HG02981 (cell line): Measurements from ENCODE around the gene DIP2C.

Source experiments
- ATAC-seq: cut with Tn5 transposase; IDR thresholded peaks from one replicate; pipeline ENCODE4 v1.9.1; 2021; ENCODE audit warnings: mild to moderate bottlenecking, moderate library complexity; ENCODE audit not compliant: unreplicated experiment

The DIP2C gene

DNA sequence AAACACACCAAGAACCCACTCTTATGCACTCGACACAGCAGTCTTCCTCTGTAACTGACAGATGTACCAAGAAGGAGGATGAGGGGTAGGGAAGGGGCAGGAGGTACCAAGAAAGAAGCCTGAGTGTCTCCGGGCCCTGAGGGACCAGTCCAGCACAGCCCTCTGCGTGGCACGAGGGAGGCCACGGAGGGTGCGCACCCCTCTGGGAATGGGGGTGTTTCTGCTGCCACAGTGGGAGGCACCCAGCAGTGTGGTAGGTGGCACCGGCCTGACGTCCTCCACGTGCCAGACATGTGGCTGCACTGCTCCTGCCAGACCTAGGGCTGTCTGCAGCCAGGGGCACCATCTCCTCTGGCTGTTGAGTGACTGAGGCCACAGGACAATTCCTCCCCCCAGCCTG lies 399.9 kb downstream of the DIP2C start:
- ATAC-seq: no peak

DNA sequence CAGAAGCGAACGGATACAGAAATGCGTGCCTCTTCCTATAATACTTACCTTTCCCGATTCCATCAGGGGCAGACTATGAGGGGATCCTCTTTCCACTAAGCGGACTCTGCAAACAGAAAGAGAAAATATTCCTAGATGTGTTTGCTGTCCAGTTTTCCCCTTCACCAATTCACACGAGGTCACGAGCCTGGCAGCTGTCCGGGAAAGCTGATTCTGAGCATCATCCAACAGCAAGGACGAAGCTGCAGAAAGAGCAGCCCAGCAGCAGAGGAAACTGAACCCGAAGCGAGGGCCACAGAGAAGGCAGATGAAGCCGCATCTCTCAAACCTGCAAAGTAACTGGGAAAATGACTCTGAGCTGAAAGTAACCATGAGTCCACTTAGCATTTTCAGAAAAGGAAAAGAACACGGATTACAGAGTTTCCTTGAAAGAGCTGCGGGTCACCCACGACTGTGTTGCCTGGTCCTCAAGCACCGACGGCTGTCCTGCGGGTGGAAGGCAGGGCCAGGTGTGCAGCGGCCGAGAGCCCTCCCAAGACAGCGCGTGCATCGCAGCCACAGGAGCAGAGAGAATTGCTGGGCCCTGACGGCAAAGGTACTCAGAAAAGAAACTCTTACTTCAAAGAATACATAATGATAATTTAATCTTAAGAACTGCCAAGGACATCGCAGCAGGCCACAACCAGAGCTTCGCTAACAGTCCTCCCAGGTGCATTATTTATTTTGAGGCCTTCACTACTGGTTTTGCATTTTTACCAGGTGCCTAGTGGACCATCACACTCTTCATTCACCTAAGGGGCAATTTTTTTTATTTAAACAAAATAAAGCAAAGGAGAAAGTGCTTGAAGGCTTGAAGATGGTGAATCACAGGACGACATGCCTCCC lies 400.9 kb downstream of the DIP2C start:
- ATAC-seq: no peak

DNA sequence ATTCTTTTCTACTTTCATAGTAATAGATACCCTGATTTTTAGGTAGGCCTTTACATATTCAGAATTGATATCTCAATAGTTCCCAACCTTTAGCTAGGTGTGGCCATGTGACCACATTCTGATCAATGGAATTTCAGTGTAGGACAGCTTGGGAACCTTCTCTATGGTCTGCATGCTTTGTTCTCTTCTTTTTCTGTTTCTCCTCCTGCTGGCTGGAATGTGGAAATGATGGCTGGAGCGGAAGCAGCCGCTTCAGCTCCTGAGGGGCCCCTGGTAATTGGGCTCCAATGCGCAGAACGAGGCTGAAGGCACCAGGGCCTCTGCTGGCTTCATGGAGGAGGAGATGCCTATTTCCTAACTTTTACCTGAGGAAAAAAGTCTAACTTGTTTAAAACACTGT lies 401.7 kb downstream of the DIP2C start:
- ATAC-seq: no peak

DNA sequence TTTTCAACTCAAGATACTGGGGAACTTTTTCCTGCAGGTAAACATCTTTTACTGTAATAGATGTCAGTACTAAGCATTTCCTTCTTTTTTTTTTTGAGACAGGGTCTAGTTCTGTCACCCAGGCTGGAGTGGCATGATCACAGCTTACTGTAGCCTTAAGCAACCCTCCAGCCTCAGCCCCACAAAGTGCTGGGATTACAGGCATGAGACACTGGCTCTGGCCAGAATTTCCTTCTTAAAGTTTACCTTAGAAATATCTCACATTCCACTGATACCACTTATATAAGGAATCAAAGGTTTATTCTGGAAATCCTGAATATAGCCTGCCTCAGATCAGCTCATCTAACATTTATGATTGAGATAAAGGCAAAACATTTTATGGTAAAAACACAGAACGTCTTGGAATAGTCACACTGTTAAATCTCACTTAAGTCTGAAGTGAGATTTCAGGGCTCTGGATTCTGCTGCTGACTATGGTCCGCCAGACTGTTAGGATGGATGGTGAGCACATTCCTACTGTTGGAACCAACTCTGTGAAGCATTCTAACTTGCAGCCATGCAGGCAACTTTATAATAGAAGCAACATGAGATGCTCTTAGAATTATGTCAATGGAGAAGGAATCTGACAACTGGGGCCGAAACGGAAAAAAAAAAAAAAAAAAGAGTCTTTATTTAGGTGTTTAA lies 402.3 kb downstream of the DIP2C start:
- ATAC-seq: no peak

DNA sequence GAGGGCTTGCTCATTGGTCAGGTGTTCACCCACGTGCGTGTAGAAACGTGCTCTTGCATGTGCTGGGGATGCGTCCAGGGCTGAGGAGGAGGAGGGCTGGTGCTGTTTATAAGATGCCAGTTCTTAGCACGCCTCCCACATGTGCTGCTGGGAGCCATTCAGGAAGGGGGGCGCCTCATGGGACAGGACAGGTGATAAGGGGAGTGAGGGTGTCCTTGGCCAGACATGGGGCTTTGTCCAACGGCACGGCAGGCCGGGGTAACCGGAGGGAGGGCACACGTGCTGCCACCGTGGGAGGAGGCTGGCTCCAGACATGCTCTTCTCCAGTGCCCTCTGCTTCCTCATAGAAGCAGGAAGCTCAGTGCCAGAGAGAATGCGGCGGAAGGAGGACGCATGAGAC lies 404.3 kb downstream of the DIP2C start:
- ATAC-seq: no peak

DNA sequence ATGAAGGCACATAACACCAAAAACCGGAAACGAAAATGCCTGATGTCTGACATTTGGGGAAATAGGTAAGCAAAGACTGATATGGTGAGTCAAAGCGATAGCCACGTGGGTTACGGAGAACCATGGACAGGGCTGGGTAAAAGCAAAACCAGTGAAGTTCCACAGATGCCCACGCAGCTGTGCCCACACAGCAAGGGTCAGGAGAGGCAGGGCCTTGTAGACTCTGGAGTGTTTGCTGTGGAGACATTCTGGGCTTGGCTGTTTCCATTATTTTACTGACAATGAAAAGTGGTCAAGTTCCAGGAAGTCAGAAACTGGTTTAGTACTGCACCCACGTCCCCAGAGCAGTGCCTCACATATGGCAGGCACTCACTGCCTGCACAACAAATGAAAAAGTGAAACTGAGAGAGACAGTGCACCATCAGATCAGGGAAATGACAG lies 405.5 kb downstream of the DIP2C start:
- peak; percentile 82 for ATAC-seq

DNA sequence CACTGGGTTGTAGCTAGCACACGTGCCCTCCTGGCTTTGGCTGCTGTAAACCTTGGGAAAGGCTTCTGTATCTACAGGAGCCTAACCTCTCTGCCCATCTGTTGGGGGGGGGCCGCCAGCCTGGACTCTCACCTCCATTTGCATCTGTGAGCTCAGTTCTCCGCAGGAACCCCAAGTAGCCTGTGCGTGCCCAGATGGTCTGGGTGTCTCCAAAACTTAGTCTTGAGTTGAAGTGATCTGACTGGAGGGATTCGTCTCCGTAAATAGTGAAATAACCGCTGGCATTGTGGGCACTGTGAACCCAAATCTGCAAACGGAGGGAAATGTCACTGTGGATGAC lies 406.4 kb downstream of the DIP2C start:
- ATAC-seq: no peak

DNA sequence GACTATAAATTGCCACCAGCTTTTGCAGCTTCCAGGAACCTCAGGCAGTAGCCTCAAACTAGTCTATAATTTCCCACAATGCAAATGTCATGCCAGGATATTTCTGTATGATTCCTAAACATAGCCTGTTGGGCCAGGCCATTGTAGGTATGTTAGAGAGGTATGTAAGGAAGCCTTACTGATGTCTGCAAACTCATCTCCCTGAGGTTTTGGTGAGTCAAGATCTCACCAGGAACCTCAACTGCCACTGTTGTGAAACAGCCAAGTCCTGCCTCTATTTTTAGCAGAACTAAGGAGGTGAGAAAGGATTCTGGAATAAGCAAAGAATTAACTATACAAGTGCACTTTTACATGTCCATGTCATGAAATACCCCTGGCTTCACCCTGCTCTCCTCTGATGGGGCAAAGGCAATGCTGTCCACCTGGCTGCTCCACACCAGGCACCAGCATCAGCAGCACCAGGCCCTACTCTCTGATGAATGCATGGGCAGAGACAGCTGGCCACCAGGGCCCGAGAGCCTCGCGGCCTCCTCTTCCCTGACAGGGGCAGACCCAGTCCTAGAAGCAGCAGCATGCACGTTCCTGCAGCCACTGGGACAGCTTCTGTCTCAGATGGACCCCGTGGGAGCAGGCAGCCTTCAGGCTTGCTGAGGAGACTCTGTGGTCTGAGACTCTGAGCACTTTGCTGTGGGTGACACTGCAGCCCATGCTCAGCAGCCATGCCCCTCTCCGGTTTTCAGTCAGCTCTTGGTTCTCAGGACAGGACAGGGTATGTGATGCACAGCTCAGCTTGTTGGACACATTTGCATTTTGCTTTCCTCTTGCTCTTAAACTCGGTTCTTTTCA lies 407.0 kb downstream of the DIP2C start:
- ATAC-seq: no peak

DNA sequence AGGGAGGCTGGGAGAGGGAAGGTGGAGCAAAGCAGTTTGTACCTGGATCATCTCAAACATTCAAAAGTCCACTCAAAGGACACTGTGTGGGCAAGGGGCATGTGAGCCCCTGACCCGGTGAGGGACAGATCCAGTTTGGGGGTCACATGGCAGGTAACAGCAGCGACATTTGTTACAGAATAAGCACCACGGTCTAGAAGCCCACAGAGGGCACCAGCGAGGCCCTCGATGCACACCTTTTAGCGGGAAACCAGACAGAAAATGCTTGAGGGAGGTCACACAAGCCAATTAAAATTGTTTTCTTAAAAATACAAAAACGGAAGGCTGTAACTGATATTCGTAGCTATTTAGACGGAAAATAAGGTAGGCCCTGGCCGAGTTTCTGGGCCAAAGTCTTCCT lies 409.8 kb downstream of the DIP2C start:
- no peak for ATAC-seq

DNA sequence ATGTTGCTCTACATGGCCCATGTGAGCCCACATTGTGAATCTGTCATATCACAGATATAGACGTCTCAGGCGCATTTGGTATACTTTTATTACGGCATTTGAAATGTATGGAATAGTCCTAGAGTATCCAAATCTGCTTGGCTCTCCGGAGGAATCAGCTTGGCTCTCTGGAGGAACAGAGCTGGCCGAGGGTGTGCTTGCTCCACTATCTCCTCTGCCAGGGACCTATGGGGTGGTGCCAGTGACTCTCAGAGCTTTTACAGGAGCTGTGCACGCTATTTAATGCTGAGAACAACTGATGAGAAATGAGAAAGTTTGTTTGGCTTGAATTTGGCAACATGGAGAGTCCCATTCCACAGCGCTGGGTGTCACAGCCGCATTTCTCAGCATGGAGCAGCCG lies 410.2 kb downstream of the DIP2C start:
- ATAC-seq: no peak

DNA sequence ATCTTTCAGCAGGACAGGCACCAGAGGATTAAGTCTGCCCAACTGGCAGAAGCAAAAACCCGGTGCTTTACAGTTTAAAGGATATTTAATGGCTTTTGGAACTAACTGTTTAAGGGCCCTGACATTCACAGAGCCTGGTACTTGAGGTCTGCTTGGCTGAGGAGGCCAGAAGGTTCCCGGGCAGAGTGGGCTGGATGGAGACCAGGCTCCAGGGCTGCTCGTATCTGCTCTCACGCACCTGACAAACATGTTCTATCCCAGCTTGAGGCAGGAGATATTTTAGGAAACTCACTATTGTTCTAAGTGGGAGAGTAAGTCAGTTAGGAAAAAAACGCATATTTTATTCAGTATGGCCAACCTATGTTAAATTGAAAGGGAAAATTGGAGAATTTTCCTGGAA lies 410.8 kb downstream of the DIP2C start:
- no peak for ATAC-seq

DNA sequence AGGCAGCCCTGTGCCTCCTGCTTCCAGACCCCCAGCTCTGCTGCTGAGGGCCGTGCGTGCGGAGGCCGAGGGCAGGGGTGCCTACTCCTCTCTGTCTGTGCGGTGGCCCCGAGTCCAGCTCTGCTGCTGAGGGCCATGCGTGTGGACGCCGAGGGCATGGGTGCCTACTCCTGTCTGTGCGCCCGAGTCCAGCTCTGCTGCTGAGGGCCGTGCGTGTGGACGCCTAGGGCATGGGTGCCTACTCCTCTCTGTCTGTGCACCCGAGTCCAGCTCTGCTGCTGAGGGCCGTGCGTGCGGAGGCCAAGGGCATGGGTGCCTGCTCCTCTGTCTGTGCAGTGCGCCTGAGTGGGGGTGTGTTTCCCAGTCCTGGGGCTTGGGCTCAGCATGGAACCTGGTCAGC lies 411.5 kb downstream of the DIP2C start:
- ATAC-seq: no peak

DNA sequence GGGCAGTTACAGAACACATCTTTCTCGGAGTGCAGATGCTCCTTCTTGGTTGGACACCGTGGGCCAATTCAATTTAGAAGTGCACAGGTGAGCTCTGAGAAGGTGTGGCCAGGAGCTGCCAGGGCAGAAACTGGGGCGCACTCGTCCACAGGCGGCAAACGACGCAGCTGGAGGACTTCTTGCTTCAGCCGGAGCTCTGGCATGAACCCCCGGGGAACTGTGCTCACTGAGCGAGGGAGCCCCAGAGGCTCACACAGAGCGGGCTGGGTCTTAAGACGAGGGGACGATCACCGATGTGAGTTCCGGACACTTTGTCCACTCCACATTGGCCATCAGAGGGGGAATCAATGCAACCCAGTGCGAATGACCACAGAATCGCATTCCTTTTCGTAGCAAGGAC lies 413.8 kb downstream of the DIP2C start:
- no peak for ATAC-seq

DNA sequence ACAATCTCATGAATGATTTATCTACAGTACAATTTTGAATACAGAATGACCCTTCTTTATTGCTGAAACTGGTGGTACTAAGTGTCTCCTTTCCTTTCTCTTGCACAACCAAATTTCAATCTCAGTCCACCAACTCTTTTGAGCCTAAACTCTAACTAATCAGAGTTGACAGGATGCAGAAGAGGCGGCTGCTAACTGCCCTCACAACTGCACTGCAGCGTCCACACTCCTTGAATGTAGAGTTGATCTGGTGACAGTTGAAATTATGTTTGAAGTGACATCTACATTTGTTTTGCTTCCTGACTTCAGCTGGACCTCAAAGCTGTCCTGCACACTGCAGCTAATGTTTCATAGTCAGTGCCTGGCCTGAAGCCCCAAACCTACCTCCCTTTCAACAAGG lies 414.6 kb downstream of the DIP2C start:
- ATAC-seq: no peak

DNA sequence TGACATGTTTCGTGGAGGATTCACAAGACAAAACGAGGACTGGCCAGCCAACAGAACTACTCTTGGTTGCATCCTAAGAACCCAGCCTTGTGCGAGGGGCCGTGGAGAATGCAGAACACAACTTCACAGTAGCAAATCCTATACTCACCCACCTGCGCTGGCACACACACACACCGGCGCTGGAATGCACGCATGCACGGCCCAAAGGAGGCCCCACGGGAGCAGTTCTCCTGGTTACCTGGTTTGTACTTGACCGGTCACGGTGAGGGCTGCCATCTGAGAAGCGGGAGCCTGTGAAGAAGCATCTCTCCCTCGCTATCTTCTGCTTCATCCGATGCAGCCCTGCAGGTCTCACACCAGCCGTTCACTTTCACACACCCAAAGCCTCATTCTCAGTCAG lies 416.4 kb downstream of the DIP2C start:
- ATAC-seq: no peak

DNA sequence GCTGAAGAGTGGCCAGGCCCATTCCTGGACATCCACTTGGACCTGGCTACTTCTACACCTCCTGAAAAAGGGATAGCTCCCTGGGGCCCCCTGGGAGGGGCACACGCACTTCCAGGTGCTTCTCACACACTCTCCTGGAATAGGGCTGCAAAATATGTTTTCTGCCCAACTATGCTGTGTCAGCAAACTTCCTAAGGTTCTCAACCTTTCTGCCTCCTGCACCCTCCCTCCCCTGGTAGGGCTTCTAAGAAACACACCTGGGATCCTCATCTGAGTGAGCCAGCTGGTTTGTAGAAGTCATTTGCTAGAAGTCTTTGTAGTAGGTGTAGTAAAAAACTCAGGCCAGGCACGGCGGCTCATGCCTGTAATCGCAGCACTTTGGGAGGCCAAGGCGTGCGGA lies 417.7 kb downstream of the DIP2C start:
- no peak for ATAC-seq

DNA sequence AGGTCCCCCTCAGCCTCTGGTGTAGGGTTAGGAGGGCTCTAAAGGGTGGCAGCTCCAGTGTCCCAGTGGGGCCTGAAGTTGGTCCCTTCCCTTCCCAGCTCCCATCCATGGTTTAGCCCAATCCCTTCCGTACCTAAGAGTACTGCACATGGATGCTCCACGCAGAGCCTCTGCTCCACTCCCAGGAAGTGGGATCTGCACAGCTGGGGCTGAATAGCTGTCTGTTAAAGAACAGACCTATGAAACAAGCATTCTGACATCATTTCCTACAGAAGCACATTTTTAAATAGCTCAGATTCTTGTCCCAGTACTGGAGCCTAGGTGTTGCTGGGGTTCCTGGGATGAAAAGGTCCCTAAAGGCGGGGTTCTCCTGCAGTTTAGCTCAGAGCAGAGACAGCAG lies 418.3 kb downstream of the DIP2C start:
- ATAC-seq: no peak

DNA sequence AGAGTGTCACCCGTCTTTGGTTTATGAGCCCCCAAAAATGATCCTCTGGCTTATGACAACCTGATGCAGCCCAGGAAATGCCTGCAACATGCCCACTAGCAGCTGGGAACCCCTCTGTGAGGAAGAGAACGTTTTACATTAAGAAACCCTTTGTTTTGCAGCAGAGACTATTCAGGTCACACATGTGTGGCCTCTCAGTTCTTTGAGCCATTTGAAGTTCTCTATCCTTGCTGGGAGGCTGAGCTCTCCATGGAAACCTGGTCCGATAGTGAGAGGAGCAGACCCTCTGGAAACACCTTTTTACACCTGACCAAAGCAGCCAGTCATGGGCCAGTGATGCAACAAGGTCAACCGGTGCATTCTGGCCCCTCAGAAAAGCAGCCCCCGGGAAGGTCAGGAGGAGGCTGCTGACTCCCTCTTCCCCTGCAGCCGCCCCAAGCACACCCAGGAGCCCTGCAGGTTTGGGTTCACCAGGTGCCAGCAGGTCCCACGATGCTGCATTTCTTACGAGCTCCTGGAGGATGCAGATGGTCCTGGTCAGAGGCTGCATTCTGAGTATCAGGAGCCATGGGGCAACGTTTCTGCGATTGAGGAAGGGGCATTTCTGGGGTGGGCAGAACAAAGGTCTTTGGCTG lies 419.9 kb downstream of the DIP2C start:
- no peak for ATAC-seq

DNA sequence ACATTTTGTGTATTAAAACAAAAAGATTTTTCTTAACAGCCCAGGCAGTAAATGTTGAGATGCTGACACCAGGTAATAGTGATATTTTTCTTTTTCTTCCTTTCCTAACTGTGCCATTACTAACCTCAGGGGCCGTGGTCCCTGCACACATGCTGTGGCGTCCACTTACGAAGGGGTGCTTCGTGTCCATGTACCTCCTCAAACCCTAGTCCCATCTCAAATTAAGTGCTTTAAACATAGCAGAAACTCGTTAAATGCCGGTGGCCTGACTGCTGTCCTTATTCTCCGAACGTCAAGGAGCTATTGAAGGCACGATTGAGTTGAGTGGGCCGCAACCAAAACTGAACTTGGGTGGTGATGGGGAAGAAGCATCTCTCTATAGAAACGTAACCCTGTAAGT lies 421.8 kb downstream of the DIP2C start:
- no peak for ATAC-seq

DNA sequence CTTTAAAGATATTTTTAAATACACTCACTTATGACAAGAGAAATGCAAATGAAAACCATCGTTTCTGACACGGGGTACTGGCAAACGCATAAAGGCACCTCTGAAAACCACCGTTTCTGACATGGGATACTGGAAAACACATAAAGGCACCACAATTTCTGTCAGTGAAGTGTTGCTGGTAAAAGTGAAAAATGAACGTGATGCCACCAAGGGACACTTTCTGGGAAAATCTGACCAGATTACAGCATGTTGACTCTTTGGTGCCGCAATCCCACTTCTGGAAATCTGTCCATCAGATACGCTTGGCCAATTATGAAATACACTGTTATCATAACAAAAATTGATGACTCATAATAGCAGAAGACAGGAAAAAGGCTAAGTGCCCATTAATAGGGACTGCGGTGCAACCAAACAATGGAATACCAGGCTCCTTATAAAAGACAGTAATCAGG lies 422.5 kb downstream of the DIP2C start:
- ATAC-seq: no peak
